Measurements from ENCODE around the gene NRG4.
"Not testable (repeated sequence)": the region's sequence is repeated elsewhere in the genome, so short reads cannot be mapped to it uniquely, and the experiment has no call there.

Gene NRG4, protein sequence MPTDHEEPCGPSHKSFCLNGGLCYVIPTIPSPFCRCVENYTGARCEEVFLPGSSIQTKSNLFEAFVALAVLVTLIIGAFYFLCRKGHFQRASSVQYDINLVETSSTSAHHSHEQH
- total RNA-seq: 0 to 0.24 (median 0.14) reads per million in 4 experiments

DNA sequence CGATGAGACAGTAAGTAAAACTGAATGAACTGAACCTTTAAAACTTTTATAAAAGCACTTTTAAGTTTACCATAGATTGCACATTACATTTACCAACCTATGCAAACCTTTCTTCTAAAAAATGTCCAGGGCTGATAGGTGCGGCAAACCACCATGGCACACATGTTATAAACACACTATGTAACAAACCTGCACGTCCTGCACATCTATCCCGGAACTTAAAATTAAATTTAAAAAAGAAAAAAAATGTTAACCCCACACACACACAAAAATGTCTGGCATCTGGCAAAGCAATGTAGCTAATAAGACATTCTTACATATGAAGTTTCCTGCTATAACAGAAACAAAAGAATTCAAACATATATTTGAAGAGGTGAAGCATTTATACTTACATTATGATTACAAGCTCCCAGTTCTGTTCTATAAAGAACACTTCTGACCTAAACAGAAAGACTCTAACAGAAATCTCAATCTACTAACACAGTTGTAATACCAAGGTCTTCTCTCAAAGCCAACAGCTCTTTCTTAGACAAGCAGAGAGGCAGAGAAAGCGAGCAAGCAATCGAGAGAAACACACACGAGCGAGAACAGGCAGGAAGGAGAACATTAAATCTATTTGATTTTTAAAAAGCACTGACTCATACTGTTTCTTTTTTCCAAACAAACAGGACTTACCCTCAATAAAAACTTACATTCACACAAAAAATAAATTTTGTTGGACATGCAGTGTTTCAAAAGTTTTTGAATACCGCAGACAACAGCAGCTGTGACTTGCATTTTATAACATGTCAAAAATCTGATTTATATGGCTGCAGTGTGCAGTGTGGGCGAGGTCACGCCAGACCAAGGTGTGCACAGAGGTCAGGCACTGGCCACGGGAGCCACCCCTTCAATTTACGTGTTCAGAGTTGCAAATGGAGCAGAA, at the start of gene NRG4:
TSS of gene NRG4 (minus strand) at position 798 of the 925 bp plus-strand sequence. CDS start 1,194 bp downstream, outside the sequence.
- no peak for DNase-seq

DNA sequence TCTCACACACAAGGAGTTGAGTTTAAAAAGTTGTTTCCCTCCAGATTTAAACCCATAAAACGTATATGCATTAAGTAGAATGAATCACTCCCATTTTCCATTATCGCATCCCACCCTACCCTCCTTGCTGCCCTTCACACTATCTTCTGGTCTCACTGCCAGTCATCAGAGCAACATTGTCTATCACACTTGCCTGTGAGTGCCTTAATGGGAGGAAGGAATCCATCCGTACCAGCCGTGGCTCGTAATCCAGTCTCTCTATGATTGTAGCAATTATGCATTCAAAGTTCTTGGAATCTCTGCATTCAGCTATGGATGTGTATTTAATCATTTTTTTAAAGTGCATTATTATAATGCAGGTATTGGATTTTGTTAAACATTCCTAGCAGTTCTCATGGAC, 49.5 kb upstream of the NRG4 start:
- no peak for DNase-seq

DNA sequence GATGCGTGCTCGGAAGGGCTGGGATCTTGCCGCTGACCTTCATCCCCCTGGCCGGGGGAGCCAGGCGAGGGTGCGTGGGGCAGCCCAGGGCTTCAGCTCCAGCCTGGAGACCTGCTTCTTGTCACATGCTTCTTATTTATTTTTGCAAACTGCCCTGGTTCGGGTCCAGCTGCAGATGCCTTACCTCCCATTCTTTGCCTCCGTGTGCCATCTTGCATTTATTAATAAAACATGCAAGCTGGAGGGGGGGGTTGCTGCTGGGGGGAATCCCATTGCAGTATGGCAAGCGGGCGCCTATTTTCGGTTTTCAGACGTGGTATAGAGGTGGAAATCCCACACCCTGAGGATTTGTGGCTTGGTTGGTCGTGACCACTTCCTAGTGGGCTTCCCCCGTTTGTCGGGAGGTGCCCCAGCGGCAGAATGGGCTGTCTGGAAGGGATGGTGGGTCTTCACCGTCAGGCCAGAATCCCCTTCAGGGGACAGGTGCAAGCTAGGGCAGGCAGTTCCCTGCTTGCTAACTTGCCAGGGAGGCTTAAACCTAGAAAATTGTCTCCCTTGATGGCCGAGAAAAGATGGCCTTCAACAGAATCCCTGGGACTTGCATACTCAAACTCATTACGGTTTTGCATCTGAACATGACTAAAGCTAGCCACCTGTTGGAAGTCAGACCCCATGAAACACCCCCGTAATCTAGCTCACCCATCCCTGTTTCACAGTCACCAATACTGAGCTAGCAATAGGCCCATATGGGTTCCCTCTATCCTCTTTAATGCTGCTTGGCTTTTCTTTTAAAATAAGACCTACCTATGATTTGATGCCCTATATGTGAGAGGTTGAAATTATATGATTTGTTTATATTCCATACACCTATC, 48.1 kb upstream of the NRG4 start:
- DNase-seq: no peak

DNA sequence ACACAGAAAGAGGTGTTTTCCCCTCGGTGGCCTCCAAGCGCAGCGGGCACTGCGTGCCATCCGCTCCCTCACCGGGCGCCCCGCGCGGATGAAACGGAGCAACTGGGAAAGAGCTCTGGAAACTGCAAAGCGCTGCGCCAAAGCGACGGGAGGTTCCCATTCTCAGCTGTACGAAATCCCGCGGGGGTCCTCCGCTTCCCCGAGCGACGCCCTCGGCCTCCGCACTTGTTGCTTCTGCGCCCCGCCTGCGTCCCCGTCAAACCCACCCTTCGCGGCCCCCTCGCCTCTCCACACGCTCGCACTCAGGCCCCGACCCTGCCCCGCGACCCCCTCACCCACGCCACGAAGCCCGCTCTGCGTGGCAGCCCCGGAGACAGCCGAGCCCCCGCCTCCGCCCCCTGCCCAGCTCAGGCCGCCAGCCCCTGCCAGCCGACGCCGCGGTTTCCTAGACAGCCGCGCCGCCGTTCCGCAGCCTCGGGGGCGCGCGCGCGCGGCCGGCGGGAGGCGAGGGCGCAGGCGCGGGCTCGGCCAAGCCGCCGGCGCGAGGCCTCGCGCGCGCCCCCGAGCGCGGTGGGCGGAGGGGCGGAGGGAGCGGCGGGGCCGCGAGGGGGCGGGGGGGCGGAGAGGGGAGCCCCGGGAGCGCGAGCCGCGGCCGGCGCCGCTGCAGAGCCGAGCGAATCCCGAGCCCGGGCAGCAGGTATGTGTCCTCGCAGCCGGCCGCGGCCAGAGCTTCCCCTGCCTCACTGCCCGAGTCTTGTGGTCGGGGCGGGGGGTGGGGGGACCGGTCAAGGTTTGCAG, 47.3 kb upstream of the NRG4 start, which contains the start of gene TMEM266:
TSS of gene TMEM266 (plus strand) at position 666 of the 798 bp plus-strand sequence. CDS start 74,279 bp downstream, outside the sequence.
- DNase-seq: no peak

DNA sequence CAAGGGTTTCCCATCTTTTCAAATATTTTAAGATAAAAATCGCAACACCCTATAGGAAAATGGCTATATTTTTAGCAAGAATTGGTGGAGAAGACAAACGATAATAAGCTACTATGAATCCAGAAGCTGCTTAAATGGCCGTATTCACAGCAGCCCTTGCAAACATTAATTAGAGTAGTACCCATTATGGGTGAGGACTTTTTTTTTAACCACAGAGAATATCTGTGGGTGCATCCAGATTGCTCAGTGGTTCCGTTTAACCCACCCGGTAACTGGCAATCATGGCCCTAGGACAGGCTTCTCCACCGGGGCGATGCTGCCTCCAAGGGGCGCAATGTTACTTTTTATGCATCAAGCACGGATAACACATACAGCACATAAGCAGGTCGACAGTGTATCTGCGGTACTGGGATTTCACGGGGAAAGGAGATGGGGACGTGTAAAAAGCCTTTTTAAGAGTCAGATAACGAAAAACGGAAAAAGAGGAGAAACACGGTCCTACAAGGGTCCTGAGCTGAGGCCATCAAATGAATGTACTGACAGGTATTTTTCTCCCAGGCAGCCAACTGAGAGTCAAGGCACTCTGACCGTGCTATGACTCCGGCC, 46.6 kb upstream of the NRG4 start:
- no peak for DNase-seq

DNA sequence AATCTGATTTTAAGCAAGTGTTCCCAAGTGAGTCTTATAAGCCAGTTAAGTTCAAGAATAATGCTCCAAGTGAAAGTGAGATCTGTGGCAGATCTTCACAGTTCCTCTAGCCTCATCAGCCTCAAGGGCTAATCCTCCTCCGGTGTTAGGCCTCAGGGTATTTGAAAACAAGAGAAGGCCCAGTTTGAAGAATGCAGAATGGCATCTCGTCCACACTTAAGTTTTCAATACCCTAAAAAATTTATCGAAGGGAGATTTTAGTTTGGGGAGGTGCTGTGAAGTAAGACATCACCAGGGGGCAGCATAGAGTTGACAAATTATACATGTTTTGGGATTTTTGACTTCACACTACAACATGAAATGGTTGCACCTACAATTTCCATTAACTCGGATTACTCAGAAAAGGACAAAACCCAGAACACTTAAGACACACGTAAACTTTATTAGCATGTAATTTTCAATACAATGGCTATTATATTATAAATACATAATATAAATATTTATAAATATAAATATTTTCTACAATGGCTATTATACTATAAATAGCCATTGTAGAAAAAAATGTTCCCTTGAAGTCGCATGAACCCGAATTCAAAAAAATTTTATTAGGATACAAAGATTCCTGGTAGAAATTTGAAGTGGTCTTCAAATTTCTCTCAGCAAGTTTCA, 45.2 kb upstream of the NRG4 start:
- DNase-seq: no peak

DNA sequence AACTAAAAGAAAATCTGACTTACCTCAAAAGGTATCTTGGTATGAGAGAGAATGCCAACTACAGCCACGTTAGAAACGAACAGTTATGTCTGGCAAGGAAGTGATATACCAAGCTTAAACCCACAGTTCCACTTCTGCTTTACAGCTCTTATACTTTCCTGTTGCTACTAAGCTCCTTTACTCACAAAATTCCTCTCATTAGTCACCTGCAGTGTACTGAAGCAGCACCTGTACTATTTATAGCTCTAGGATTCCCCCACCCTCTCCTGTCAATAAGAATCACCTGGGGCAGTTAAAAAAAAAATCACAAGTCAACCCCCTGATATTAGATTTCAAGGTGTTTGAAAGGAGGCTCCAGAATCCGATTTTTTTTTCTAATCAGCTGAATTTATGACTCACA, 44.7 kb upstream of the NRG4 start:
- DNase-seq: no peak

DNA sequence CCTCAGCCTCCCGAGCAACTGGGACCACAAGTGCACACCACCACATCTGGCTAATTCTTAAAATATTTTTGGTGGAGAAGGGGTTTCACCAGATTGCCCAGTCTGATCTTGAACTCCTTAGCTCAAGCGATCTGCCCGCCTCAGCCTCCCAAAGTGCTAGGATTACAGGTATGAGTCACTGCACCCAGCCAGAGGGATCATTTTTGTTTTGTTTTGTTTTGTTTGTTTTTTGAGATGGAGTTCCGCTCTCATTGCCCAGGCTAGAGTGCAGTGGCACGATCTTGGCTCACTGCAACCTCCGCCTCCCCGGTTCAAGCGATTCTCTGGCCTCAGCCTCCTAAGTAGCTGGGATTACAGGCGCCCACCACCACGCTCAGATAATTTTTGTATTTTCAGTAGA, 42.0 kb upstream of the NRG4 start:
- DNase-seq: not testable (repeated sequence)

DNA sequence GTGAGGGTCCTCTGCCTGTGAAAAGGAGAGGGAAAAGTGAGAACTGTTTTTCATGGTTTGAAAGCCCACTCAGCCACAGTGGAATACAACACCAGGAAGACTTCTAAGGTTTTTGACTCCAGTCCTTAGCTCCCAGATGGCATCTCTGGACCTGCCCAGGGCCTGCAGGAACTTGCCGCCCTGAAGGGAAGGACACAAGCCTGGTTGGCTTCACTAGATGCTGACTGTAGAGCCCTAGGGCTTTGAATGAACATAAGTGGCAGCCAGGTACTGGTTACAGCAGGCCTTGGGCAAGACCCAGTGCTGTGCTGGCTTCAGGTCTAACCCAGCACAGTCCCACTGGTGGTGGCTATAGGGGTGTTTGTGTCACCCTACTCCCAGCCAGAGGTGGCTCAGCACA, 26.3 kb upstream of the NRG4 start:
- no peak for DNase-seq

DNA sequence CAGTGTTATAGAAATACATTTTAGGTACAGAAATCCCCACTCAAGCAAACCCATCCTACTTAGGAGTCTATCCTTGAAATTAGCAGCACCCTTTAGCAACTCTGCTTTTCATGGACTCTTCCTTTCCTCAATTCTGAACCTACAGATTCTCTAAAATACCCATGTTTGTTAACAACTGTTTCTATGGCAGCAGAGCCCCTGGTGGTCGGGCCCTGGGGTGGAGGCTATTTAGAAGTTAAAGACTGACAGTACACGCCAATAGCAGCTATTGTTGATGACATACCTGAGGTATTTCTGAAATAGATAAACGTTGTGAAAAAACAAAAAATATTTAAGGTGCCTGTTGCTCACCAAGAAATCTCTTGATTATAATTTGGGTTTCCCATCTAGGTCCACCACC, 23.4 kb upstream of the NRG4 start:
- no peak for DNase-seq

DNA sequence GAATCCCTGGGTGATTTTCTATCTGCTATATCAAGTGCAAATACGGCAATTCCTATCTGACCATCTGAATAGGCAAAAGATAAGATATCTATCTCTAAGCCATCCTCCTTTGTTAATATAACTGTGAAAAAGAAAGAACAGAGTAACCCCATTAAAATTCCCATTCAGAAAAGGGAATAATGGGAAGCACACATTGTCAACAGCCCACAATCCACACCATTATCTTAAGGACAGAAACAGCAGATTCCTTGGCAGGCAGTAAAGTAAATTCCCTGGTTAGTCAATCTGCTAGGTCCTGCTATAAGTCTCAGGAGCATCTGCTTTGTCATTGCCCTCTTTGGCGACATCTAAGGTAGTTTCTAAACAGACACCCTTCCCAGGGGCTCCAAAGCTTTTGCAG, 21.9 kb upstream of the NRG4 start:
- DNase-seq: no peak

DNA sequence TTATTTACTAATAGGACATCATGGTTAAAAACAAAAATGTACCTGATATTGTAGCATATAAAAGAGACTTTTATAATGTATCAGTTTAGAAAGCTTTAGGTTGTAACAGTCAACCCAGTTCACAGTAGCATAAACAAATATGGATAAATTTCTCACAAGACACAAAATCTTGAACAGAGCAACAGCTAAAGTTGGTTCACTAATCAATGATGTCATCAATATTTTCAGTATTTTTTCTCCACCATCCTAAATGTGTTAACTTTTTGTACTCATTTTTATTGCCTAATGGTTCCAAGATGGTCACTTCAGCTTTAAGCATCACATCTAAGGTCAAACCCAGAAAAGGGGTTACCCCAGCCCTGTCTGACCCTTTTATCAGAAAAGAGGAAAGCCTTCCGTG, 21.2 kb upstream of the NRG4 start:
- DNase-seq: no peak

DNA sequence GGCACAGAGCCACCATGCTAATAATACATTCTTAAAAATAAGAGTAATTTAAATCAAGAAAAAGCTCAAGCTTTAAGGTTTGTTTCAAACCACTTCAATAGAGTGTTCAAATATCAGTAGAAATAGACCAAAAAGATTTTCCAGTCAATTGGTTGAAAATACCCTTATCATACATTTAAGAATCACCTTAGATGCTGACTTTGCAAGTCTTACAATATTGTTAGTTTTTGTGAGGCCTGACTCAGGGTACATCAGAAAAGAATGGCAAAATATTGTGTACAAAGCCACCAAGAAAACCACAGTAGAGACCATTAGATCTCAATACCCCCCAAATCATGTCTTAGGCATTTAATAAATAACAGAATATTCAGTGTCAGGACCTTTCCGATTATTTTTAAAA, 19.8 kb upstream of the NRG4 start:
- no peak for DNase-seq

DNA sequence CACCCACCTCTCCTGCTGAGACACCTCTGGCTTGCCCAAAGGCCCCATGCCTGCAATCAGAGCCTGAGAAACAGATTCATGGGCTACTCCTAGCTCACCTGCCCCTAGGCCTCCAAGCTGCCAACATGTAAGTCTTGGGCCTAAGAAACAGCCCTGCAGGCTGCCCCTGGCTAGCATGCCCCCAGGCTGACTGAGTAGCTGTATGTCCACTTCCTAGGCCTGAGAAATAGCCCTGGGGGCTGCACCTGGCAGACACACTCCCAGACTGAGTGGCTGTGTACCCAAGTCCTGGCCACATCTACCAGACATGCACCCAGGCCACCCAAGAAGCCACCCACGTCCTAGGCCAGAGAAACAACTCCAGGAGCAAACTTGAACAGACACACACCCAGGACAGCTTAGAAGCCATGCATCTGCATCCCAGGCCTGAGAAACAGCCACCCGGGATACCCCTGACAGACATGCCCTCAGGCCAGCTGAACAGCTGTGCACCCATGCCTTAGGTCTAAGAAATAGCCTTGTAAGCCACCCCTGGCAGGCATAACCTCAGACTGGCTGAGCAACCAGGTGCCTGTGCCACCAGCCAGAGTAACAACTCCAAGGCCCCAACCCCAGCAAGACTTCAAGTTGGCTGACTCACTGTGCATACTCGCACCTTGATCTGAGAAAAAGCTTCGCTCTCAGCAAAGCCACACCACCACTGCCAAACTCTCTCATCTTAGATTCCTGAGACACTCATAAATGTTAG, 12.0 kb upstream of the NRG4 start:
- DNase-seq: no peak

DNA sequence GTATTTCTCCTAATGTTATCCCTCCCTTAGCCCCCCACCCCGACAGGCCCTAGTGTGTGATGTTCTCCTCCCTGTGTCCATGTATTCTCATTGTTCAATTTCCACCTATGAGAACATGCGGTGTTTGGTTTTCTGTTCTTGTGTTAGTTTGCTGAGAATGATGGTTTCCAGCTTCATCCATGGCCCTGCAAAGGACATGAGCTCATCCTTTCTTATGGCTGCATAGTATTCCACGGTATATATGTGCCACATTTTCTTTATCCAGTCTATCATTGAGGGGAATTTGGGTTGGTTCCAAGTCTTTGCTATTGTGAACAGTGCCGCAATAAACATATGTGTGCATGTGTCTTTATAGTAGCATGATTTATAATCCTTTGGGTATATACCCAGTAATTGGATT, 1.2 kb upstream of the NRG4 start:
- not testable (repeated sequence) for DNase-seq

DNA sequence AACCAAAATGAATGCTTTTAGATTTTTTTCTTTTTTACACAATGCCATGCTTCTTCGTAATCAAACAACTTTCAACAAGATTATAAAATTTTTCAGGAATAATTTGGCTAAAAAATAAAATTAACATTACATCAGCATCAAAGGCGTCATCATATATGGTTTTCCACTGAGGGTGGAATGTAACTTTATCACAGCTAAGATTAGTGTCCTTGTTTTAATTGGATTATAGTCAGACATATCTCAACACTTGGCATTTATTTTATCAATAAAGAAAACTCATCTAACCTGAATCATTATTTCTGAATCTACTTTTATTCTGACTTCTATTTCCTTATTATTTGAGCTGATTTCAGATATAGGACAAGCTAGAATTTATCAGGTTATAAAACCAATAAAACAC, 1.6 kb downstream of the NRG4 start:
- no peak for DNase-seq

DNA sequence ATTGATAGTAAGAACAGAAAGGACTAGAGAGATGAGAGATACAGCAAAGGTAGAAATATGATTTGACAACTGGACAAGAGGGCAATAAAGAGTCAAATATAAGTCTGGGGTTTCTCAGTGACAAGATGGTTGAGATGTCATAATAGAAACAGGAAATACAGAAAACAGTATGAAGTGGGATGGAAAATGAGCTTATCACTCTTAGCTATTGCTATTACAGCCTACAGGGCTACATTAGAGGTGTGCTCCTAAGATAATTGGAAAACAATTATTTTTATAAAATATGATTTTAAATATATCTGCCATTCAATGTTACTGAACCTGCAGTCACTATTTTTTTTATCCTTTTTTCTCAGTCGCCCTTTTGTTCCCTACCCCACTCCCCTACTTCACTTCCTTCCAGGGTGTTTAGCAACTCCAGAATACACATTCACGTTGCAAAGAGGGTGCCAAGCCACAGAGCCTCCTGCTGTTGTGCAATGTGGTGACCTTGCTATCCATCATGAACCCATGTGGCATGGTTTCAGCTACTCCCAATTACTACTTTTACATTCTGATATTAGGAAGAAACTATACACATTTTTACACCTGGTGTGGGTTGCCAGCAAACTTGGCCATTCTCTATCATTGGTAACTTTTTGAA, 6.0 kb downstream of the NRG4 start:
- no peak for DNase-seq

DNA sequence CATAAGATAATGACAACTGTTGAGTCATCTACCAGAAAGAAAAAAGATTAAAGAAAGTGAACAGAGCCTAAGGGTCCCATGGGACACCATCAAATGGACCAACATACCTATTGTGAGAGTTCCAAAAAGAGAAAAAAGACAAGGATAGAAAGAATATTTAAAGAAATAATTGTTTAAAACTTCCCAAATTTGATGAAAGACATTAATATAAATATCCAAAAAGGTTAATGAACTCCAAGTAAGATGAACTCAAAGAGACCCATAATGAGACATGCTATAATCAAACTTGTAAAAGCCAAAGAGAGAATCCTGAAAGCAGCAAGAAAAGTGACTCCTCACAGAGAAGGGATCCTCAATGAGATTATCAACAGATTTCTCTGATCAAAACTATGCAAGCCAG, 8.9 kb downstream of the NRG4 start:
- DNase-seq: no peak

DNA sequence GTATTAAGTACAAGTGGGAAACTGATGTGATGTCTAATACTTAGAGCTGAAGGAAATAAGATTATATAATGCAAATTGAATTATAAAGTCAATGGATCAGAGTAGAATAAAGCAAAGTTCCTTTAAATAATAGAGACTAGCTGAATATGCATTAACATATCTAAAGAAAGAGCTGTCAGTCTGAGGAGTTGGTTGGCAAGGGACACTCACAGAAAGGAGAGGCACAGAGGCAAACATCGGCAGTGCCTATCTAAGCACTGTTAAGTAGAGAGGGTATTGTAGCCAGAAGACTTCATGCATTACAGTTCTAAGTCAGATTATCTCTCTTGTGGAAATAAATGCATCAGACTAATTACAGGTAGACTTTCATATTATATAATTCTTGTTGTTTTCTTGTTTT, 16.6 kb downstream of the NRG4 start:
- DNase-seq: no peak

DNA sequence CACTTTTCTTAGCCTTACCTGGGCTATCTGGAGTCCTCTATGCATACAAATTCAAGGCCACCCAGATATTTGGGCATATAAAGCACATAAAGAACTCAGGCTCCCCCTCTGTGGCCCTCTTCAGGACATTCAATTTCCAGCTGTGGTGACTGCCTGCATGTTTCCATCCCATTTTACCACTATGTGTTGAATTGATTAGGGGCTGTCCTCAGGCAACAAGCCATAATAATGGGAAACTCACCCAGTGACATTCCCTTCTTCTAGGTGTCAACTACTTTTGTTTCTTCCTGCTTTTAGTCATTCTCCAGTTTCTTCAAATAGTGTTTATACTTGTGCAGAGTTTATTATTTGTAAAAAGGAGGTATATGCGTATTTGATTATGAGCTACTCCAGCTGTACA, 18.0 kb downstream of the NRG4 start:
- no peak for DNase-seq
